GM18951 (cell line): Measurements from ENCODE around the gene S100A4.

Experiments
- POLR2A ChIP-seq: IDR thresholded peaks from 4 replicates; pipeline ENCODE4 v1.6.1; 2011; ENCODE audit warnings: mild to moderate bottlenecking; ENCODE audit not compliant: insufficient read length, insufficient read depth; ENCODE audit errors: extremely low read depth
- in situ Hi-C: fragments of 300-500 bp; cut with MboI; formaldehyde crosslinking; loops from one replicate; pipeline ENCODE4 v1.12.0; 2022; ENCODE audit warnings: low sequenced_read_pairs, mixed read lengths, inconsistent platforms; ENCODE audit not compliant: unreplicated experiment

S100A4 gene

DNA sequence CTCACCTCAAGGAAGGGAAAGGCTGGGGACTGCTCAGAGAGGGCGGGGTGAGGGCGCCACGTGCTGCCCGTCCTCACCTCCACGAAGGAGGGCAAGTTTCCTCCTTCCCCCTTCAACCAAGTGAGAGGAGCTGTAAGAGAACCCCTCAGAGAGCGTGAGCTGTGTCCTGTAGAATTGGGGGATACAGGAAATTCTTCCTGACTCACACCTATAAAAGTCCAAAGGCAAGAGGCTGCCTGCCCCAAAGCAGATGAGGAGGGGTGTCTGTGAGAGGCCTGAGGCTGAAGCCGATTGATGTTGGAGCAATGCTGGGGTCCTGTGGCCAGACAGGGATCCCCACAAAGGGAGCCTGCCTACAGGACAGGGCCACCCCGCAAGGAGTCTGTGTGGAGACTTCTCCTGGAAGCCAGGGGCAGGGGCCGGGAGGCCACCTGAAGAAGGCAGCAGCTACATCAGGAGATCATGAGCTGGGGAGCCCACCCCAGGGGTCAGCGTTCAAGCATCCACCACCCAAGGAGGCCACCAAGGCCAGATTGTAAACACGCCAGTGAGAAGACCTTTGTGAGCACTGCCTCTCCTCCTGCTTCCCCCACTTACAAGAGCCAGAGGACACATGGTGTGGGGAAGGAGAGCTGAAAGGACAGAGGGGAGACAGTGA lies 37.6 kb downstream of the S100A4 start:
- in situ Hi-C loops = loop anchor here (25.0 kb wide), 1 partner anchor 479 kb away; the partner anchor contains the start of genes JTB, RAB13 and RPS27
- no peak for TF ChIP-seq POLR2A

DNA sequence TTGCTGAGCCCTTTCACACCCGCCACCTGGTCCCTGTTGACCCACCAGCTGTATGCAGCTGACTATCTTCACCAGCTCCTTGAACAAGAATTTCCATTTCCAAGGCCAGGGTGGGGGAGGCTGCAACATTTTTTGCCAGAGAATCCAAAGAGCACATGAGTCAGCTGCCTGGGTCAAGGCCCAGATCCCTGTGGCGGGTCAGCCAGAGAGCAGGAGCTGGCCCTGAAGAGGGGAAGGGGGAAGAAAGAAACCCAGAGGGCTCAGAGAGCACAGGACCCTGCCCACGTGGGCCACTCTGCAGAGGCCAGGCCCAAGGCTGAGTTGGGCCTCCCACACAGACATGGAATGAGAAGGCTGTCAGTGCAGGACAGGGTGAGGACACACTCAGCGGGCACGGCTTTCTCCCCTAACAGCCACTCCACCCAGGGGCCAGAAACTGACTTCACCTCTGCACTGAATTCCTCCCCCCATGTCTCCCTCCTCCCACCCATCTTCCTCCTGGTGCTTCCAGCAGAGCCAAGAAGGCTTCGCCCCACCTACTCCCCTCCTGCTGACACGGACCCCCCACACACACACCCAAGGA lies 38.7 kb downstream of the S100A4 start:
- no peak for TF ChIP-seq POLR2A
- in situ Hi-C loops = loop anchor here (25.0 kb wide), 1 partner anchor 480 kb away; the partner anchor contains the start of genes JTB, RAB13 and RPS27

- in situ Hi-C loops = loop anchor here (25.0 kb wide), 1 partner anchor 481 kb away; the partner anchor contains the start of genes JTB, RAB13 and RPS27
- TF ChIP-seq POLR2A = no peak
These were observed 39.2 kb downstream of the S100A4 start for GRCh38 chr1:153506386-153506785.

DNA sequence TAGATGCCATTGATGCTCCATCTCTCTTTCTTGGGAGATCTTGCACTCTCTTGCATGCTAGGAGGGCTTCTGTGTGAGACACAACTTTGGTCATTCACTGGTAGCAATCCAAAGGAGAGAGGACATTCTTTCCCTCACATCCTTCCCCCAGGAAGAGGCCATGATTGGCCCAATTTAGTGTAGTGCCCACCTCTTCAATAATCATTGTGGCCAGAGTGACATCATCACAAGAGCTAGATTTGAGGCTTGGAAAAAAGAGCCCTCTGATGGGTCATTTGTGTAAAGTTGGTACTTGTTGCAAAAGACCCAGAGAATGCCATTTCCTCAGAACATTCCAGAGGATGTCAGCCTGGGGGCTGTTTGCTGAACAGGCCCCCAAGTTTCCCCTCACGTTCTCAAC lies 40.0 kb downstream of the S100A4 start:
- TF ChIP-seq POLR2A = no peak
- in situ Hi-C loops = loop anchor here (25.0 kb wide), 1 partner anchor 482 kb away; the partner anchor contains the start of genes JTB, RAB13 and RPS27

DNA sequence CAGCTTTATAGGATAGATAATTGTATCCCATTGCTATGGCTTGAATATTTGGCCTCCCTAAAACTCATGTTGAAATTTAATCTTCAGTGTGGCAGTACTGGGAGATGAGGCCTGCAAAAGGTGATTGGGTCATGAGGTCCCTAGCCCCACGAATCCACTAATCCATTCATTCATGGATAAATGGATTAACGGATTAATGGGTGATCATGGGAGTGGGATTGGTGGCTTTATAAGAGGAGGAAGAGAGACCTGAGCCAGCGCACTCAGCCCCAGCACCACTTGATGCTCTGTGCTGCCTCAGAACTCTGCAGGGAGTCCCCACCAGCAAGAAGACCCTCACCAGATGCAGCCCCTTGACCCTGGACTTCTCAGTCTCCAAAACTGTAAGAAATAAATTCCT lies 41.8 kb downstream of the S100A4 start:
- TF ChIP-seq POLR2A = no peak
- in situ Hi-C loops = loop anchor here (25.0 kb wide), 1 partner anchor 484 kb away; the partner anchor contains the start of genes JTB, RAB13 and RPS27

- in situ Hi-C loops = no loop called here
- no peak for TF ChIP-seq POLR2A
These were observed 46.9 kb downstream of the S100A4 start for GRCh38 chr1:153498746-153499145.

DNA sequence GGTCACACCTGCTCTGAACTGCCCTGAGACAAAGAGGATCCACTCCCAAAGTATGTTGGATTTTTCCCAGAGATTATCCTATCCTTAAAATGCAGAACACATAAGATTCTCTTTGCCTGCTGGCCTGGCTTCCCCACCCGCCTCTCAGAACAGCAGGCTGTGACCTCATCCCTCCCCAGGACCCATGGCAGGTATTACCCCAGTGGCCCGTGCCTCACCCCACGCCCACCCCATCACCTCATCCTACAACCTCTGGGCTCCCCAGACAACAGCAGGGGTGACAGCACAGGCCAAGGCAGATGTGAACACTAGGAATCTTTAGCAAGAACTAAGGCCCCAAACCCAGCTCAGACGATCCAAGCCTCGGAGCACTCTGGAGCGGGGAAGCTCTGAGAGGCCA lies 50.1 kb downstream of the S100A4 start:
- no peak for TF ChIP-seq POLR2A
- in situ Hi-C loops = no loop called here

DNA sequence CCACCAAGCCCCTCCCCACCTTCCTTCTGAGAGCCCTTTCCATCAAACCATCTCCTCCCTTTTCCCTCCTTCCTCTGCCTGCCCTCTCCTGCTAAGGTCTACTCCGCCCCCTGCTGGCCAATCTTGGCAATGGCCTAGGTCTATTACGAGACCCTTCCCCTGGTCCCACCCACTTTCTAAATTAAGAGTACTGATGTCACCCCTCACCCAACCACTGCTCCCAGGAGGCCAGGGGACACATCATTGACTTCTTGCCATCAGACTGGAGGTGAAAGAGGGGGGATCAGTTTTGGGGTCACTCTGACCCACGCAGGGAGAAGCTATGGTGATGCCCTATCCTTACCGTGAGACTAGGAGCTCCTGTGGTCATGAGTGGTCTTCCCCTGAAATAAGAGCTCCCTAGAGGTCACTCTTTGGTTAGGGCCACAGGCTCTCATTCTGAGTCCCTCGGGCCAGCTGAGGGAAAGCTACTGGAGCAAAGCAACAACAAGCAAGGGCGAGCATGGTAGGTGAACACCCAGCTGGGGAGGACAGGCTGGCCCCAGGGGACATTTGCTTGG lies 50.5 kb downstream of the S100A4 start:
- in situ Hi-C loops = no loop called here
- TF ChIP-seq POLR2A = no peak
